Lower leg skin (tissue), 3 donors: ENCODE results near the gene DIP2B.

Experiments
- POLR2A ChIP-seq, 2 donors: fragments of 450-650 bp; IDR thresholded peaks; one replicate each; pipeline ENCODE4 v1.6.1; 2016 to 2017; ENCODE audit warnings: antibody characterized with exemption in 2 of 2, mild to moderate bottlenecking in 1 of 2, moderate library complexity in 1 of 2
- TF ChIP-seq, protein P1 (sequence below), 3 donors: fragments of 450-650 bp; IDR thresholded peaks; one replicate each; pipeline ENCODE4 v1.5.1; 2016; ENCODE audit warnings: antibody characterized with exemption in 3 of 3, mild to moderate bottlenecking in 3 of 3, moderate library complexity in 2 of 3

DNA sequence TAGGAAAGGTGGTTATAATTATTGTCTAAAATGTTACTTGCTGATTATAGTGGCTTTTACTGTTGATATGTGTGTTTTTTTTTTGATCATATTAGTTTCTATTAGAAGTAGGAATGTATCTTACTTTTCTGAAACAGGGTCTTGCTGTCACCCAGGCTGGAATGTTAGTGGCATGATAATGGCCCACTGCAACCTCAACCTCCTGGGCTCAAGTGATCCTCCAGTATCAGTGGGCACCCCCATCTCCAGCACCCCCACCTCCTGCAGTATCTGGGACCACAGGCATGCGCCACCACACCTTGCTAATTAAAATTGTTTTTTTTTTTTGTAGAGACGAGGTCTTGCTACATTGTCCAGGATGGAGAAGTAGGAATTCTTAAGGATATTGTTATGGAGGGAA is 270.5 kb downstream of the DIP2B start:
- TF ChIP-seq, protein P1, sequence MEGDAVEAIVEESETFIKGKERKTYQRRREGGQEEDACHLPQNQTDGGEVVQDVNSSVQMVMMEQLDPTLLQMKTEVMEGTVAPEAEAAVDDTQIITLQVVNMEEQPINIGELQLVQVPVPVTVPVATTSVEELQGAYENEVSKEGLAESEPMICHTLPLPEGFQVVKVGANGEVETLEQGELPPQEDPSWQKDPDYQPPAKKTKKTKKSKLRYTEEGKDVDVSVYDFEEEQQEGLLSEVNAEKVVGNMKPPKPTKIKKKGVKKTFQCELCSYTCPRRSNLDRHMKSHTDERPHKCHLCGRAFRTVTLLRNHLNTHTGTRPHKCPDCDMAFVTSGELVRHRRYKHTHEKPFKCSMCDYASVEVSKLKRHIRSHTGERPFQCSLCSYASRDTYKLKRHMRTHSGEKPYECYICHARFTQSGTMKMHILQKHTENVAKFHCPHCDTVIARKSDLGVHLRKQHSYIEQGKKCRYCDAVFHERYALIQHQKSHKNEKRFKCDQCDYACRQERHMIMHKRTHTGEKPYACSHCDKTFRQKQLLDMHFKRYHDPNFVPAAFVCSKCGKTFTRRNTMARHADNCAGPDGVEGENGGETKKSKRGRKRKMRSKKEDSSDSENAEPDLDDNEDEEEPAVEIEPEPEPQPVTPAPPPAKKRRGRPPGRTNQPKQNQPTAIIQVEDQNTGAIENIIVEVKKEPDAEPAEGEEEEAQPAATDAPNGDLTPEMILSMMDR (IDR thresholded peaks at IDR 0.05): no peak
- TF ChIP-seq POLR2A (IDR thresholded peaks at IDR 0.05): no peak
